GM12878 (cell line): Measurements from ENCODE around the gene FAM228B. TPM values are rescaled to one million over a fixed set of nuclear protein-coding genes. Genes with fewer than 3 reads are reported as not detected.

Experiments used
- ATAC-seq: fragments of 200-7000 bp; cut with Tn5 transposase; 3 replicates; pipeline ENCODE4 v1.9.1; 2020; ENCODE audit warnings: mild to moderate bottlenecking, moderate library complexity
- BruUV-seq: library from RNA; stranded (reverse); fragments of 400-500 nt; replicated peaks from 2 replicates; lab custom pipeline; 2021; lab: Mats Ljungman, UMichigan
- CTCF ChIA-PET: fragments of 300-600 bp; sonication (Branson Sonifier 250); formaldehyde crosslinking; extraction: SDS; loops from one replicate; lab custom pipeline; 2021; ENCODE audit warnings: inconsistent platforms; lab: Yijun Ruan, JAX
- POLR2A ChIA-PET: fragments of 350-600 bp; formaldehyde crosslinking; extraction: SDS; loops from one replicate; lab custom pipeline; 2021; ENCODE audit warnings: inconsistent platforms; lab: Charles Lee
- RAD21 ChIA-PET: fragments of 300-600 bp; sonication (Branson Sonifier 250); formaldehyde crosslinking; loops from one replicate; lab custom pipeline; 2023; ENCODE audit warnings: antibody characterized with exemption; ENCODE audit not compliant: unreplicated experiment; lab: Charles Lee
- SMC1A ChIA-PET: fragments of 300-600 bp; sonication (Branson Sonifier 250); formaldehyde crosslinking; loops from one replicate; lab custom pipeline; 2023; ENCODE audit not compliant: unreplicated experiment, uncharacterized antibody; lab: Charles Lee
- DNase-seq: peaks from one replicate; pipeline ENCODE4 v3.0.0-alpha.2; 2011; ENCODE audit warnings: low read depth, low spot score
- FAIRE-seq: peaks from 3 replicates; lab custom pipeline; 2011; peaks lifted over from hg19 to GRCh38; lab: Jason Lieb, UNC
- H2AFZ ChIP-seq: 2 replicates; pipeline ENCODE4 v1.6.0; 2011; ENCODE audit warnings: low read depth, low read length, control low read depth; ENCODE audit not compliant: control insufficient read depth
- H3K27ac ChIP-seq: 2 replicates; pipeline ENCODE4 v1.5.1; 2011; ENCODE audit warnings: control low read depth; ENCODE audit not compliant: control insufficient read depth, insufficient read depth
- H3K27me3 ChIP-seq, 2 experiments: replicated peaks in 1 of 2; 2 replicates each; pipeline versions ENCODE4 v1.6.0 to v1.6.1; 2011; ENCODE audit warnings: low read length in 1 of 2; ENCODE audit not compliant: control insufficient read depth in 2 of 2, insufficient read depth in 2 of 2
- H3K36me3 ChIP-seq, 2 experiments: 2 replicates each; pipeline ENCODE4 v1.5.1; 2011; ENCODE audit warnings: low read length in 1 of 2; ENCODE audit not compliant: control insufficient read depth in 2 of 2, insufficient read depth in 2 of 2
- H3K4me1 ChIP-seq: 2 replicates; pipeline ENCODE4 v1.6.1; 2011; ENCODE audit warnings: mild to moderate bottlenecking, low read length, moderate library complexity, mixed read lengths; ENCODE audit not compliant: control insufficient read depth, insufficient read depth
- H3K4me2 ChIP-seq: 2 replicates; pipeline ENCODE4 v1.6.0; 2011; ENCODE audit warnings: control low read depth; ENCODE audit not compliant: control insufficient read depth, insufficient read depth
- H3K4me3 ChIP-seq: fragments of 200-600 bp; sonication (generic); 2 replicates; pipeline ENCODE4 v1.5.1; 2016
- H3K79me2 ChIP-seq: 2 replicates; pipeline ENCODE4 v1.6.0; 2011; ENCODE audit warnings: low read length; ENCODE audit not compliant: control insufficient read depth, insufficient read depth
- H3K9ac ChIP-seq: 2 replicates; pipeline ENCODE4 v1.8.0; 2011; ENCODE audit warnings: low read length, control low read depth, mixed read lengths; ENCODE audit not compliant: control insufficient read depth, insufficient read depth
- H3K9me3 ChIP-seq: replicated peaks from 3 replicates; pipeline ENCODE4 v1.5.1; 2011; ENCODE audit warnings: mild to moderate bottlenecking, low read length; ENCODE audit not compliant: control insufficient read depth, insufficient read depth
- H4K20me1 ChIP-seq: 2 replicates; pipeline ENCODE4 v1.6.0; 2011; ENCODE audit not compliant: control insufficient read depth, insufficient read depth
- ATF7 ChIP-seq: fragments of 450-650 bp; IDR thresholded peaks from 2 replicates; pipeline ENCODE4 v1.6.1; 2016; ENCODE audit warnings: low read depth, mild to moderate bottlenecking
- BCL3 ChIP-seq: IDR thresholded peaks from 2 replicates; pipeline ENCODE4 v1.6.1; 2011; ENCODE audit warnings: borderline replicate concordance, low read depth, mild to moderate bottlenecking, moderate library complexity, low read length; ENCODE audit not compliant: insufficient read depth, poor library complexity, severe bottlenecking
- KLF5 ChIP-seq: fragments of 450-650 bp; IDR thresholded peaks from 2 replicates; pipeline ENCODE4 v1.6.1; 2014; ENCODE audit warnings: mild to moderate bottlenecking; ENCODE audit not compliant: partially characterized antibody
- MAX ChIP-seq: IDR thresholded peaks from 2 replicates; pipeline ENCODE4 v1.6.1; 2012; ENCODE audit warnings: low read depth, low read length, improper control_type of control experiment
- PAX8 ChIP-seq: fragments of 450-650 bp; IDR thresholded peaks from 2 replicates; pipeline ENCODE4 v1.6.1; 2017; ENCODE audit warnings: mild to moderate bottlenecking, moderate library complexity
- RAD51 ChIP-seq: fragments of 450-650 bp; IDR thresholded peaks from 2 replicates; pipeline ENCODE4 v1.6.1; 2016; ENCODE audit warnings: moderate library complexity, mild to moderate bottlenecking, inconsistent platforms
- RBBP5 ChIP-seq: fragments of 200-600 bp; sonication (generic); conservative IDR thresholded peaks from 2 replicates; pipeline ENCODE4 v1.6.1; 2016
- RELA ChIP-seq: fragments of 450-650 bp; IDR thresholded peaks from 2 replicates; pipeline ENCODE4 v1.8.0; 2014; ENCODE audit warnings: borderline replicate concordance; ENCODE audit not compliant: partially characterized antibody
- SMC3 ChIP-seq: IDR thresholded peaks from 2 replicates; pipeline ENCODE4 v1.6.1; 2011; ENCODE audit warnings: low read length, improper control_type of control experiment, borderline replicate concordance
- STAT1 ChIP-seq: fragments of 450-650 bp; conservative IDR thresholded peaks from 2 replicates; pipeline ENCODE4 v1.6.1; 2014; ENCODE audit warnings: antibody characterized with exemption, mild to moderate bottlenecking
- ZBTB40 ChIP-seq: fragments of 450-650 bp; IDR thresholded peaks from 2 replicates; pipeline ENCODE4 v1.6.1; 2016; ENCODE audit warnings: mild to moderate bottlenecking, moderate library complexity, borderline replicate concordance
- ZNF622 ChIP-seq: fragments of 450-650 bp; IDR thresholded peaks from 2 replicates; pipeline ENCODE4 v1.6.1; 2017; ENCODE audit warnings: mild to moderate bottlenecking, inconsistent platforms
- WGBS: methylation state at CpG from one replicate; pipeline ENCODE4 v1.1.6; 2016; ENCODE audit warnings: low lambda C conversion rate; ENCODE audit not compliant: insufficient replicate concordance, insufficient coverage; ENCODE audit errors: missing lambda C conversion rate; 5-methylcytosine and 5-hydroxymethylcytosine counted together
- in situ Hi-C: fragments of 300-500 bp; cut with MboI; formaldehyde crosslinking; loops from 9 replicates; pipeline ENCODE4 v1.14.3; 2018; ENCODE audit warnings: mixed read lengths
- intact Hi-C: fragments of 100-400 bp; cut with micrococcal nuclease; formaldehyde crosslinking; loops from one replicate; pipeline ENCODE4 v1.14.2; 2022; ENCODE audit not compliant: unreplicated experiment
- polyA plus RNA-seq, 11 experiments: library from polyadenylated mRNA; depleted of rRNA in 4 of 11; unstranded in 6 of 11; stranded (reverse) in 5 of 11; fragments of >200 nt; fragmentation: Nextera tagmentation in 4 of 11; fragmentation: Illumina TruSeq in 1 of 11; extraction: Ambion mirVana in 4 of 11; extraction: Trizol in 1 of 11; gene quantifications; 1 replicate in 1 of 11; 2 replicates in 10 of 11; pipeline versions ENCODE4 v1.2.1 to v1.2.3, GENCODE V29; 2011 to 2016; ENCODE audit warnings: inconsistent platforms in 2 of 11, missing spikeins in 2 of 11, low read depth in 1 of 11
- total RNA-seq, 4 experiments: library from RNA; depleted of rRNA in 3 of 4; stranded (reverse); fragments of >200 nt in 3 of 4; fragmentation: Illumina TruSeq in 1 of 4; extraction: Trizol in 1 of 4; gene quantifications; 2 replicates each; pipeline versions ENCODE4 v1.2.1 to v1.2.3, GENCODE V29; 2013 to 2021
- TF ChIP-seq, protein P1 (sequence below): fragments of 450-650 bp; IDR thresholded peaks from 2 replicates; pipeline ENCODE4 v1.6.1; 2017; ENCODE audit warnings: low read depth, mild to moderate bottlenecking, moderate library complexity
- TF ChIP-seq, protein P2 (sequence below): IDR thresholded peaks from 2 replicates; pipeline ENCODE4 v1.6.1; 2012; ENCODE audit warnings: low read depth, low read length, improper control_type of control experiment

Gene FAM228B
- total and polyA plus RNA-seq, 10 of the 15 experiments (the other 5 are each of a cell fraction or from before 2014, with no cell fraction given): 3.9 to 11.0 (median 7.5) TPM

DNA sequence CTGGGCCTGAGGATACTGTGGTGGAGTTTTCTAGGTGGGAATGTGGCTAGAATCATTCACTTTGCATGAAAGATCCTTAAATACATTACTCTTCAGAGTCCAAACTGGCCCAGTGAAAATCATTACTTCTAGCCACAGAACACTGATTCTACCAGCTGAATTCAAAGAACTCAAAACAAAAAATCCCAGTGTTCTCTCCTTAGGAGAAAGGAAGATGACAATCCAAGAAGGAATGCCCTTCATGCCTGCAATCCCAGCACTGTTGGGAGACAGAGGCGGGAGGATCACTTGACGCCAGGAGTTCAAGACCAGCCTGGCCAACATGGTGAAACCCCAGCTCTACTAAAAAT lies 86.8 kb downstream of the FAM228B start:
- ATAC-seq: no peak
- H4K20me1 ChIP-seq: no peaks in the 10 kb centered on the region
- no peak overlapping the region for H2AFZ ChIP-seq
- ChIA-PET POLR2A (no interaction called here), SMC1A (interaction anchor here (1.0 to 1.6 kb wide), 3 partner anchors 15 to 132 kb away, joined by 3 read pairs; no protein-coding TSS in a partner anchor), CTCF (interaction anchor here (0.6 to 1.6 kb wide), 2 partner anchors 86 to 126 kb away, joined by 3 read pairs; no protein-coding TSS in a partner anchor), RAD21 (interaction anchor here (0.7 kb wide), 1 partner anchor 106 kb away, joined by 3 read pairs; no protein-coding TSS in a partner anchor)
- H3K4me1 ChIP-seq: 0 out of 2 replicates have a peak, but pooled peaks cover under 1% of the 10 kb centered on the region
- no peak for DNase-seq
- WGBS: 88% methylated on average over 2 of the region's 2 CpGs
- no peak overlapping the region for H3K4me2 ChIP-seq
- H3K79me2 ChIP-seq: no peaks in the 10 kb centered on the region
- no peaks in the 10 kb centered on the region for H3K9me3 ChIP-seq
- in situ Hi-C loops: no loop called here
- H3K27ac ChIP-seq: no peak overlapping the region
- no peak for FAIRE-seq
- no peak overlapping the region for H3K9ac ChIP-seq
- peaks cover 13 to 28% of the 10 kb centered on the region in 2 experiments; a peak in 3 of 4 replicates for H3K36me3 ChIP-seq
- intact Hi-C loops: no loop called here
- H3K4me3 ChIP-seq: no peak overlapping the region
- BruUV-seq: no TSS peak
- no peaks in the 10 kb centered on the region for H3K27me3 ChIP-seq
- TF ChIP-seq, protein P1, sequence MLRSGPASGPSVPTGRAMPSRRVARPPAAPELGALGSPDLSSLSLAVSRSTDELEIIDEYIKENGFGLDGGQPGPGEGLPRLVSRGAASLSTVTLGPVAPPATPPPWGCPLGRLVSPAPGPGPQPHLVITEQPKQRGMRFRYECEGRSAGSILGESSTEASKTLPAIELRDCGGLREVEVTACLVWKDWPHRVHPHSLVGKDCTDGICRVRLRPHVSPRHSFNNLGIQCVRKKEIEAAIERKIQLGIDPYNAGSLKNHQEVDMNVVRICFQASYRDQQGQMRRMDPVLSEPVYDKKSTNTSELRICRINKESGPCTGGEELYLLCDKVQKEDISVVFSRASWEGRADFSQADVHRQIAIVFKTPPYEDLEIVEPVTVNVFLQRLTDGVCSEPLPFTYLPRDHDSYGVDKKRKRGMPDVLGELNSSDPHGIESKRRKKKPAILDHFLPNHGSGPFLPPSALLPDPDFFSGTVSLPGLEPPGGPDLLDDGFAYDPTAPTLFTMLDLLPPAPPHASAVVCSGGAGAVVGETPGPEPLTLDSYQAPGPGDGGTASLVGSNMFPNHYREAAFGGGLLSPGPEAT: no peak
- no peak for TF ChIP-seq BCL3
- TF ChIP-seq, protein P2, sequence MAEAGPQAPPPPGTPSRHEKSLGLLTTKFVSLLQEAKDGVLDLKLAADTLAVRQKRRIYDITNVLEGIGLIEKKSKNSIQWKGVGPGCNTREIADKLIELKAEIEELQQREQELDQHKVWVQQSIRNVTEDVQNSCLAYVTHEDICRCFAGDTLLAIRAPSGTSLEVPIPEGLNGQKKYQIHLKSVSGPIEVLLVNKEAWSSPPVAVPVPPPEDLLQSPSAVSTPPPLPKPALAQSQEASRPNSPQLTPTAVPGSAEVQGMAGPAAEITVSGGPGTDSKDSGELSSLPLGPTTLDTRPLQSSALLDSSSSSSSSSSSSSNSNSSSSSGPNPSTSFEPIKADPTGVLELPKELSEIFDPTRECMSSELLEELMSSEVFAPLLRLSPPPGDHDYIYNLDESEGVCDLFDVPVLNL: no peak
- TF ChIP-seq RELA: no peak
- no peak for TF ChIP-seq STAT1
- TF ChIP-seq PAX8: no peak
- TF ChIP-seq ZBTB40: no peak
- no peak for TF ChIP-seq ZNF622
- TF ChIP-seq RAD51: no peak
- TF ChIP-seq SMC3: no peak
- no peak for TF ChIP-seq KLF5
- TF ChIP-seq MAX: no peak
- TF ChIP-seq RBBP5: no peak
- TF ChIP-seq ATF7: no peak
